NCI-H1048 (cell line): ENCODE measurements around the gene LMO1.

ENCODE experiments used
- DNase-seq: peaks from one replicate; lab custom pipeline; 2025; lab: John Stamatoyannopoulos, UW

The LMO1 gene

GRCh38 chr11:8205566-8205965, 58.1 kb downstream of the LMO1 start:
- no peak for DNase-seq

- no peak for DNase-seq
Observed at GRCh38 chr11:8204596-8204995, 59.1 kb downstream of the LMO1 start.

DNA sequence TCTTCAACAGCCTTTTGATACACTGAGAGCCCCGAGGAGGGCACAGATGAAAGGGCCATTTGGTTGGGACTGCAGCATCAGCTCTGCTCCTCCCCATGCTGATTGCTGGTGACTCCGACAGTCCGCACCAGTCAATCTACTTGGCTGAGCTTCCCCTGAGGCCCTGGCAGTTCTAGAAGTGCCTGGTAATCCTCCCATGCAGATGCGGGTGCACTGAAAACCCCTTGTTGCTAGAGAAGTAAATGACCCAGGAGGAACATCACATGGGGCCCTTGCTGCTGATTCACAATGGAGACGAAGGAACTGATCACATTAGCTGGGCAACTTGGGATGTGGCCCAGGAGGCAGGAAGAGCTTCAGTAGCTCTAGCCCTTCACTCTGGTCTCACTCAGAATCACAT, 59.7 kb downstream of the LMO1 start:
- no peak for DNase-seq

DNA sequence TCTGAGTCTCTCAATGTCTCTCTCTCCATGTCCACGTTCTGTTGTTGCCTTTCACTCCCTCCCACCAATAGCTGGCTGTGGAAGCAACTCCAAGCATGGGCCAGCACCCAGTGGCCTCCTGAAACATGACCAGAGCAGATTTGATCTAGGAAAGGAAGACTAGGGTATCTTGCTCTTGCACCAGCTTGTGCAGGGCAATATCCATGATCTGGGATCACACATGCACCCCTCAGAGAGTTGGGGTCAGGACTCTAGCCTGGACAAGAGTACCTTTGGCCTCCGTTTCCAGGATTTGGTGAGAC, 60.3 kb downstream of the LMO1 start:
- DNase-seq, result no peak

DNA sequence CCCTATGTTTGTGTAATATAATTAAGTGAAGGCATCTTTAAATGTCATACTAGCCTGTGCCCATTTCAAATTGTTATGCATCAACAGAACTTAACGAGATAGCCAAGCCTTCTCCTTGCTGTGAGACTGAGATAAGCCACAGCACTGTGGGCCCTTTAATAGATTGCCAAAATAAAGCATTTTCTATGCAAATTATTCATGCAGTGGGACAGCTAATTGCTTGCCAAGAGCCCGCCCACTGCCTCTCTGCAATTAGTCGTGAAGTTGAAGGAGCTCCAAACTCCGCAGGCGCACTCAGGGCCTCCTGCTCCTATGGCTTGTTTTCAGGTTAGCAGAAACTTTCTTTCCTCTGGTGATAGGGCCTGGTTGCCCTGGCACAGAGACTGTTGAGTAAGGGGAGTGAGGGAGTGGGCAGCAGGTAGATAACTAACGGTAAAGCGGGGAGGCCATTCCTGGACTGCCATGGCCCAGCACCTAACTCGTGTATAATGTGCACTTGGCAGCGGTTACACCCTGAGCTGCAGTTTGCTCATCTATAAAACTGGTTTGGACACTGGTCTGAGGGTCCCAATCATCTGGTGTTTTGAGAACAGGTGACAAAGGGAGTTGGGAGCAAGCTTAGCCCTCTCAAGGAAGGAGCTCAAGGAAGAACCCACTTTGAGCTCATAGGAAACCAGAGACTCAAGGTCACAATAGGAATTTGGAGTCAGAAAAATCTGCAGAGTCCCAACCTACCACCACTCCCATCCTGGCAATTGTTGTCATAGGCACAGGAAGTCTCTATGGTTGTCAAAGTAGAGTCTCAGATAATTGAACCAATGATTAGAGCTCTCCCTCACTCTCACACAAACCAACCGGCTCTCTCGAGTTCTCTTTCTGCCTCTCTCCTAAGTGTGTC, 60.9 kb downstream of the LMO1 start:
- DNase-seq, result no peak

- no peak for DNase-seq
Observed at GRCh38 chr11:8201644-8202365, 61.9 kb downstream of the LMO1 start.

- DNase-seq, result no peak
Observed at GRCh38 chr11:8199676-8200075, 64.0 kb downstream of the LMO1 start.

DNA sequence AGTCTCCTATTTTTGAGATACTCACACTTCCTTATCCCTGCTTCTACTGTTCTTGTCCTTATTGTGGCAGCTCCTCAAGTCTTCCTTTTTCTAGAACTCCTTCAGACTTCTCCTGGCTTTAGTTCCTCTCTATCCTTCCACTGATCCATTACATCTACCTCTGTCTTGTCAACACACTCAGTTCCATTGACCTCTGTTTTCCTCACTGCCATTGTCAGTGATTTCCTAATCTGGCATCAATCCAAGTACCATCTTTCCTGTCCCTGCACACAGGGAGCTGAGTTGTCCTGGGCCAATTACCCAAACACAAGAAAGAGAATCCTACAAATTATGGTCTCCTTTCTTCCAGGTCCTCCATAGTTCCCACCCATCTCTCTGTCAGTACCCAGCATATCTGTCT, 66.9 kb downstream of the LMO1 start:
- DNase-seq, result no peak

- DNase-seq, result no peak
Observed at GRCh38 chr11:8194956-8195355, 68.7 kb downstream of the LMO1 start.

GRCh38 chr11:8192896-8193209, 70.8 kb downstream of the LMO1 start:
- no peak for DNase-seq

DNA sequence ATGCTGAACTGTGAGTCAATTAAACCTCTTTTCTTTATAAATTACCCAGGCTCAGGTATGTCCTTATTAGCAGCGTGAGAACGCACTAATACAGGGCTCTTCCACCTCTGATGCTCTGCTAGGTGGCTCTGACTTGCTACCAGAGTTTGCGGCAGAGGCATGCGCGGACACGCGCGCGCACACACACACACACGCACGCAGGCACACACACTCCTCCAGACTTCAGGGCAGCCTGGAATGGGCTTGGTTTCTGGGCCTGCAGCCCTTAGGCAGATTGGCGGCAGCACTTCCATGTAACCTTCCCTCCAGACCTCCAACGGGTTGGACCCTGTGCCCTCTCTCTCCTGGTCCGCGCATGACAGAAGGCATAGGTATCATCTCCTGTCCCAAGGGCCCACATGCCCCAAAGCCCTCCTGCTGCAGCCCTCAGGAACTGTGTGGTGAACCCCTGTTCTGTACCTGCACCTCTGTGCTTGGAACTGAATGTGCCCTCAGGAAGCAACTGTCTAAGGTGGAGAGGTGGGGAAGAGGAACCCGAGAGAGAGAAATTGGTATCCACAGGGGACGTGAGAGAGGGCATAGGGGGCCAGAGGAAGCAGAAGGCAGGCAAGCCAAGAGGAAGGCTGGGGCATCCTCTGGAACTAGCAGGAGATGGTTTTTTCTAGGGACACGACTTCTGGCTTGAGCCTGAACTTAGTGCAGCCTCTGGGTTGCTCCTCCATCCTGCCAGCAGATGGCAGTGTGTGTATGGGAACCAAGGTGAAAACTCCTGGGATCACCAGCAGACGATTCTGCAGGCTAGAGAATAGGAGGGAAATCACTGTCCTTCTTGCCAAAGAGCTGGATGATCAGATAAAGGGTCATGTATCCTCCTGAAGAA, 71.4 kb downstream of the LMO1 start:
- DNase-seq, result no peak

GRCh38 chr11:8190431-8190830, 73.2 kb downstream of the LMO1 start:
- no peak for DNase-seq

GRCh38 chr11:8186429-8186828, 77.2 kb downstream of the LMO1 start:
- no peak for DNase-seq

DNA sequence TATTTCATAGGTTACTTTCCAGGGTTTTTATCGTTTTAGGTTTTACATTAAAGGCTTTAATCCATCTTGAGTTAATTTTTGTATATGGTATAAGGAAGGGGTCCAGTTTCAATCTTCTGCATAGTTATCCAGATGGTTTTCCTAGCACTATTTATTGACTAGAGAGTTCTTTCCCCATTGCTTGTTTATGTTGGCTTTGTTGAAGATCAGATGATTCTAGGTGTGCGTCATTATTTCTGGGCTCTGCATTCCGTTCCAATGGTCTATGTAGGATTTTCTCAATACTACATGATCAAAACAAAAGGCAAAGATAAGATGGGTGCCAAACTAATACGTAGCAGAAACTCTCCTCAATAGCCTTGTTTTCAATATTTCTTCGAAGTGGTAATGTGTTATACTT, 80.6 kb downstream of the LMO1 start:
- DNase-seq, result no peak

DNA sequence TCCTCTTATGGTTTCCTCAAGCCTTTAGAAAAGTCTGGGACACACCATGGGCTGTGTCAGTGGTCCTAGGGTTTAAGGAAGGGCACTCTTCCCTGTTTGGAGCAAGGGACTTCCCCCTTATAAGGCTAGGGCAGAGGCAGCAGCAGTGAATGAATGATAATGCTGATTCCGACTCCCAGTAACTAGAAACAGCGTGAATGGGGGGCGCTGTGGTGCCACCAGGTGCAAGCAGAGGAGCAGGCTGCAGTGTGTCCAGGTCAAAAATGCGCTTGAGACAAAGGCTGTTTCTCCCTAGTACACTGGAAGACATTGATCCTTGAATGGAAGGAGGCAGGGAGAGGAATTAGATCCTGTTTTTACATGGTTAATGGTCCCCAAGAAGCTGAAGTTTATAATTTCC, 83.2 kb downstream of the LMO1 start:
- no peak for DNase-seq

- no peak for DNase-seq
Observed at GRCh38 chr11:8178297-8178696, 85.4 kb downstream of the LMO1 start.

DNA sequence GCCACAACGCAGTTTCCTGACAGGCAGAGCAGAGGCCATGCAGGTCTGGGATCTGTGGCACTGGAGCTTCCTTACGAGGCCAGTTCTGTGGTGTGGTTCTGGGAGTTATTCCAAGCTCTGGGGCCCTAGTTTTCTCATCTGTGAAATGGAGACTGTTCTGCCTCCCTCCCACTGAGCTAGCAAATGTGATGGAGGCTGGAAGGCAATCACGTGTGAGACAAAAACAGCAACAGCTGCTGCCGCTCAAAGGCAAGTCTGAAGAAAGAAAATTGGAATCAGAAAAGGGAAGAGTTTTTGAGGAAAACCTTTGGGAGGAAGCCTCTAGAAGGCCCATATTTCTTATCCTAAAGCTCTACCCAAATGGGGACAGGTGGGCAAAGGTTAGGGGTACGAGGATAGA, 86.5 kb downstream of the LMO1 start:
- DNase-seq, result no peak
